GM12873 (cell line): Measurements from ENCODE around the gene HLA-A.

Experiments used
- CTCF ChIP-seq: IDR thresholded peaks from 2 replicates; pipeline ENCODE4 v1.5.1; 2012; ENCODE audit warnings: low read depth, mild to moderate bottlenecking, moderate library complexity, low read length, control low read depth; ENCODE audit not compliant: insufficient read depth; ENCODE audit errors: missing control alignments

The HLA-A gene

GRCh38 chr6:29947077-29947980 is 5.0 kb downstream of the HLA-A start:
- no peak for TF ChIP-seq CTCF

GRCh38 chr6:29948277-29948676 is 5.9 kb downstream of the HLA-A start:
- TF ChIP-seq CTCF: no peak

GRCh38 chr6:29949934-29950333 is 7.6 kb downstream of the HLA-A start:
- TF ChIP-seq CTCF: no peak

GRCh38 chr6:29951882-29952281 is 9.6 kb downstream of the HLA-A start:
- no peak for TF ChIP-seq CTCF

- TF ChIP-seq CTCF: no peak
These were observed 10.7 kb downstream of the HLA-A start for GRCh38 chr6:29953001-29953441.

GRCh38 chr6:29953686-29954085 is 11.4 kb downstream of the HLA-A start:
- no peak for TF ChIP-seq CTCF

- TF ChIP-seq CTCF: no peak
These were observed 11.9 kb downstream of the HLA-A start for GRCh38 chr6:29954272-29954671.
